Measurements from ENCODE around the gene LRP1B.

DNA sequence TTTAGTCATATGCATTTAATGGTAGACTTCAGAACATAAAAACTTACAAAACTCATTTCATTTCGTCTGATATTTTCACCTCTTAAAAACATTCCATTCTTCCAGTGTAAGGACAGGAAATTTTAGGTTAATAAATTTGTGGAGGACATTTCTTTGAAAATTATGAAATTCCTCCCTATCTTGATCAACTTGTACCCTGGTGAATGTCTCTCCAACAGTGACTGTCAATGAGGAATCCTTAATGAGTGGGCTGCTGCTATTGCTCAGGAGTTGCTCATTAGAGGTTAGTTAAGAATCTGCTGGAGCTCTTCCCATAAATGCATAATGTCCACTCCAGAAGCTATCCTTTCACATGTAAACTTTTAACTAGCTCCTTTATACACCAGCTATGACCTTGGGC lies 69.1 kb downstream of the LRP1B start:
- TF ChIP-seq YY1 (IDR thresholded peaks at IDR 0.05; ENCODE audit: insufficient read depth, insufficient read length) (no peak), SUZ12 (IDR thresholded peaks at IDR 0.05; ENCODE audit: extremely low read depth, insufficient read depth, insufficient read length) (no peak), ZNF274 (IDR thresholded peaks at IDR 0.05; ENCODE audit: low read depth, low read length) (no peak)

Data from NT2/D1 (cell line).